SKM-1 treated with dmso at 0.1 percent for 144 hours (cell line): ENCODE data around the gene NAXD.
"Not testable (repeated sequence)": the region's sequence is repeated elsewhere in the genome, so short reads cannot be mapped to it uniquely, and the experiment has no call there.

ENCODE experiments used
- DNase-seq: peaks from one replicate; lab custom pipeline; 2025; ENCODE audit not compliant: unreplicated experiment; lab: John Stamatoyannopoulos, UW

Gene NAXD

DNA sequence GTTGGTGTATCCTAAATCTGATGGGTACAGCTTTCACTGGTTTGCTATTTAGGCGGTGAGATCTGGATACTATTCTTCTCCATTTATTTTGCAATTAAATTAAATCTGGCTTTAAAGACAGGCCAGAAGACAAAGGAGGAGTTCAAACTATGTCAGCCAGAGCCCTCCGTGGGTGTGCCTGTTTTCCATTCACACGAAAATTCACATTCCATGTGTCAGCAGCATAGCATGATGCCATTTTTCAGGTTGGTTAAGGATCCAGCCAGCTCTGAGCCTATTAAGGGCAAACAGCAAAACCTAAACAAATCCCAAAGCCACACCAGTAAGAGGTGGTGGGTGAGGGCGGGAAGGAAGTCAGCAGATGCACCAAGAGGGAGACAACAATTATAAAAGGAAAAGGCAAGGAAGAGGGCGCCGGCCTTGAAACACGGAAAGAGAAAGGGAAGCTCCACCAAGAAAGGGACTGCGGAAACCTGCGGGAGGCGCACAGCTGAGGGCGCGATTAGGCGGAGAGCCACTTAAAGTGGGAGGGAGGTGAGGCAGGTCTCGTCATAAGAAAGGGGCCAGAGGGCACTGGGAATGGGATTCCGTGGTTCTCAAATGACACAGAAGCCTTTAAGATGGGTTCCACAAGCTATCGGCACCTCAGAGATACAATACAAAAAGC is 47.6 kb downstream of the NAXD start:
- no peak for DNase-seq

DNA sequence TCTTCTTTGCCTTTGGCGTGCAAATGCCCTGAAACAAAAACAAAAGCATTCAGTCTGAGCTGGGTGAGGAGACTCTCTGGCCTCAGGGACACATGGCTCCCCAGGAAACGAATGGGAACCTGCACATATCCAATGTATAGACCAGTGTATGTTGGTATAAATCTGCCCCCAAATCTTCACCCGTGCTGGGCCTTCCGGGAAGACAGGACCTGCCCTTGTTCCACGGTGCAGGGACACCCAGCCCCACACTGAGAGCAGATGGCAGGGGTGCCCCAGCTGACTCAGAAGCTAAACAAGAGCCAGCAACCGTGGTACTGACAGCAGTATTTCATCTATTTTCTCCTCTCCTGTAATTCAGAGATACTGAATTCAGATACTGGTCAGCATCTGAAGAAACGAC is 48.1 kb downstream of the NAXD start:
- DNase-seq = no peak

DNA sequence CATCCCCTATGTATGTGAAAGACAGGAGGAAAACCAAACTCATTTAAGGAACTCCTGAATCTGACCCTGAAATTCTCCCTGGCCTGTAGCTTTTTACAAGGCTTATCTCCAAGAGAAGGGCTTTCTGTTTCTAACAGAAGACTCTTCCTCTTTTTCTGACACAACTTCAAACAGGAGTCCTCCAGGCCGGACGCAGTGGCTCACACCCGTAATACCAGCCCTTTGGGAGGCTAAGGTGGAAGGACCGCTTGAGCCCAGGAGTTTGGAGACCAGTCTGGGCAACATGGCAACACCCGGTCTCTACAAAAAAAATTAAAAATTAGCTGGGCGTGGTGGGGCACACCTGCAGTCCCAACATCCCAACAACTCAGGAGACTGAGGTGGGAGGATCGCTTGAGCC is 48.7 kb downstream of the NAXD start:
- DNase-seq = peak; percentile 31

DNA sequence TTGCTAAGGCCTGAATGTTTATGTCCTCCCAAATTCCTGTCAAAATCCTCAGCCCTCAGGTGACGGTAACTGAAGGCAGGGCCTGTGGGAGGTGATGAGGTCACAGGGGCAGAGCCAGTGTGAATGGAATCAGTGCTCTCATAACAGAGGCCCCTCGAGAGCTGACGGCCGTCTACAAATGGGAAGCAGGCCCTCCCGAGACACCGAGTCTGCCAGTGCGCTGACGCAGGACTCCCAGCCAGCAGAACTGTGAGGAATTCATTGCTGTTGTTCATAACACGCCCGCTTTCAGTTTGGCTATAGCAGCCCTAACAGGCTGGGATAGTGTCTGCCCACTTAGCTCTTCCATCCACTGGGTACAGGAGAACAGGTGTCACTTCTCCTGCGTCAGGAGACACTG is 49.3 kb downstream of the NAXD start:
- no peak for DNase-seq

DNA sequence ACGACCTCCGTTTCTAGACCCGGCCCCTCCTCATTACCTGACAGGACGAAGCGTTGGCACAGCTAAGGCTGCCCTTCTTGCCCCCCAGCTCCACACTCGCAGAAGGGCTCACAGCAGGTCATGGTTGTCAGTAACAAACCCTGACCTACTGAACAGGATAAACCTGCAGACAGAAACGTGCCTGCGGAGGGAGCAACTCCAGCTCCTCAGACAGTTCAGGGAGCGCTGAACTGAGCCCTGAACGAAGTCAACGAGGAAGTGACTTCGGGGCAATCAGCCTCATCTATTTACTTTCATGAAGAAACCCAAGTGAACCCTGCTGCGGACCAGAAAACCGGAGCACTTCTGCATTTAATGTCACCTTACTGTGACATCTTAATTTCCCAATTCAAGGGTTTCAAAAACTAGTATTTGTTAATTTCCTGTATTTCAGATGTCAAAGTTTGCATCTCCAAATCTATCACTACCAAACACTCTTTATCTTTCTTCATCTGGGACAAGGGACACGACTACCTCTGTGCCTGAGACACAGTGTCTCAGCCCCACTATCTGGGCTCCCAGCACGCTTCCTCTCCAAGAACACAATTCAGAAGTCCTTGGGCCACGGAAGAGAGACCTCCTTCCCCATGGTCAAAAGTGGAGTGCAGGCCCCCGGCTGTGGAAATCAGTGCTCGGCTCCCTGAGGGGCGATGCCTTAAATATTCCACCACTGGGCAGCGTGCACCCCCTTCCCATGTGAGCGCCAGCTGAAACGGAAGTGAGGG is 50.3 kb downstream of the NAXD start:
- peak; percentile 88 for DNase-seq

GRCh38 chr13:110666255-110666533 is 50.8 kb downstream of the NAXD start:
- DNase-seq = no peak

- DNase-seq = no peak
Measured at GRCh38 chr13:110669036-110669435, 53.7 kb downstream of the NAXD start.

GRCh38 chr13:110669814-110670213 is 54.5 kb downstream of the NAXD start:
- not testable (repeated sequence) for DNase-seq

DNA sequence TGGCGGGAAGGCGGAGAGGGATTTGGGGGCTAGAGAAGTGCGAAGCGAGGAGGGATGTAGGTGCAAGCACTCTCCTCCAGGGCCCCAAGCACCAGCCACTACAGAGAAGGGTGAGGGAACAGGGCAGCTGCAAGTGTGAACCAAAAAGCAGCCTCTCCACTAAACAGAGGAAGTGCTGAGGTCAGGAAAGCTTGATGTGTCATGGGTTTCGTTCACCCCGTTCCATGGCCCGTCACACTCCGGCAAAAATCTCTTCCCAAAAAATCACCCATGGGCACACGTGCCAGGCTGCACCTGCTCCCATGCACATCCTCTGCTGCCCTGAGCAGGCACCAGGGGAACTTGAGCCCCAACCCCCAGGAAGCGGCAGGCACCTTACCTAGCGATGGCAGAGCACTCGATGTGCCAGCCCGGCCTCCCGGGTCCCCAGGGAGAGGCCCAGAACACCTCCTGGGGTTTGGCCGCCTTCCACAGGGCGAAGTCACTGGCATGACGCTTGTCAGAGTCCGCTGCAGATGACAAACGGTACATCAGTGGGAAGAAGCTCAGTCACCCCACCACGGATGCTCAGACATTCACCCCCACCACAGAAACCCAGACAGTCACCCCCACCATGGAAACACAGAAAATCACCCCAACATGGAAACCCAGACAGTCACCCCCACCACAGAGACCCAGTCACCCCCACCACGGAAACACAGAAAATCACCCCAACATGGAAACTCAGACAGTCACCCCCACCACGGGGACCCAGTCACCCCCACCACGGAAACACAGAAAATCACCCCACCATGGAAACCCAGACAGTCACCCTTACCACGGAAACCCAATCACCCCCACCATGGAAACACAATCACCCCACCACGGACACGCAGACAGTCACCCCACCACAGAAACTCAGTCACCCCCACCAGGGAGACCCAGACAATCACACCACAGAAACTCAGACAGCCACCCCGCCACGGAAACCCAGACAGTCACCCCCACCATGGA is 61.5 kb downstream of the NAXD start:
- no peak for DNase-seq

GRCh38 chr13:110677731-110678545 is 62.6 kb downstream of the NAXD start:
- no peak for DNase-seq

DNA sequence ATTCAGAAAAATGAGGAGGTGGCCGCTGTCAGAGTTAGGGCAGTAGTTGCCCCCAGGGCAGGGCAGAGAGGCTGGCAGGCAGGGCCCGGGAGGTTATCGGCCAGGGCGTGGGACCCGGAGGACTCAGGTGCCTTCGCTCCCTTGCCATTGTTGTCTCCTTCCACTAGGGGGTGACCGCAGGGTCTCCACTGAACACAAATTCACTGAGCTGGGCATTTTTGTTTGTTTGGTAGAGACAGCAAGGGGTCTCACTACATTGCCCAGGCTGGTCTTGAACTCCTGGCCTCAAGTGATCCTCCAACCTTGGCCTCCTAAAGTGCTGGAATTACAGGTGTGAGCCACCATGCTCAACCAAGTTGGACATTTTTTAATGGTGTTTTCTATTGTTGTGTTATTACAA is 65.5 kb downstream of the NAXD start:
- DNase-seq = no peak

DNA sequence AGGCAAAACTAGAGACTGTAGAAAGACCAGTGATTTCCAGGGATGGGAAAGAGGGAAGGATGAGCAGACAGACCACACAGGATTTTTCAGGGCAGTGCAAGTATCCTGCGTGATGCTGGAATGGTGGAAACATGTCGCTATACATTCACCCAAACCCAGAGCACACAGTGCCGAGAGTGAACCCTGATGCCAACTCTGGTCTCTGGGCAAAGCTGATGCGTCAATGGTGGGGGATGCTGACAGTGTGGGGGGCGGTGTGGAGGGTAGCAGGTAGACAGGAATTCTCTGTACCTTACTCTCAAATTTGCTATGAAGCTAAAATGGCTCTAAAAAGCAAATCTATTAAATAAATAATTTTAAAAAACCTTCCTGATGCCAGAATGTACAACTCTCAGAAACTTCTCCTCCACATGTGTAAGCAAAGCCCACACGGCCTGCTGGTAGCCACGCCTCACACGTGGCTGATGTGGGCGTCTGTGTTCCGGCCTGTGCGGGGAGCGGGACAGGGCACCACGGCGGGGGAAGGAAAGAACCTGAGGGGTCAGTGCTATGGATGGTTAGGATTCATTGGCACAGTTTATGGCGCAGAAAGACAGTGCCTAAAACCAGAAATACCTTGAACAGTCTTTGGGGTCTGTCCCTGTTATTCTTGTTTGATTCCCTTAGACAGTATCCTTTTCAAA is 66.7 kb downstream of the NAXD start:
- no peak for DNase-seq

GRCh38 chr13:110682746-110683145 is 67.4 kb downstream of the NAXD start:
- DNase-seq = no peak

- no peak for DNase-seq
Measured at GRCh38 chr13:110683203-110683883, 68.0 kb downstream of the NAXD start.

DNA sequence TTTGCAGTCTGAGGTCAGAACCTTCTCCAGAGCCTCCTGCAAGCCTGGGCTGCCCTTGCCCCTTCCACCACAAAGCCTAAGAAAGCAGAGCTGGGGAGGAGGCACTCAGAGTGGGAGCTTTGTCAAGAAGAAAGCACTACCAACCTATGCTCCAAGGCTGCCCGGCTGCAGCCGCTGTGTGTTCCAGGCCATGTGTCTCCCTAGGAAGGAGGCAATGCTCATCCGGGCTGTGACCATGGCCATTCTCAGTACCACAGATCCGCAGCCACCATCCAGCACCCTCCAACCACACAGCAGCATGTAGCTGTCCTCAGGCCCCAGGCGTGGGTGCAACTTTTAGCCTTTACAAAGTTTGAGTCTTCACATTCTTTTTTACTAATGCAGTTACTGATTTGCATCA is 68.6 kb downstream of the NAXD start:
- no peak for DNase-seq

- no peak for DNase-seq
Measured at GRCh38 chr13:110684388-110685056, 69.2 kb downstream of the NAXD start.

- DNase-seq = no peak
Measured at GRCh38 chr13:110685305-110686020, 70.1 kb downstream of the NAXD start.

DNA sequence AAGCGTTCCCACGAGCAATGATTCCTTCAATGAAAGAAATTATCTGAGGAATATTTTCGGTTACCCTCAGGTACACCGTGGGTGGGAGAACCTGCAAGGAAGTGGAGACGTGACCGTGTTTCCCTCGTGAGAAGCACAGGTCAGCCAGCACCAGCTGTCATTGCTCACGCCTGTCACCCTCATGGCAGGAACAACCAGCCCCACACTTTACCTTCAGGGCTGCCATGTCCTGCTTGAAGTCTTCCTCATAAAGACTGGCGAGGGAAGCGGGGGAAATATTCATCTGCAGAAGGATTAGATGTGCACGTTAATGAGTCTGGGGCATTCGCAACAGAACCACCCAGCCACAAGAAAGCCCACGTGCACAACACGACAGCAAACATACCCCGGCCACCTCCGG is 72.4 kb downstream of the NAXD start:
- no peak for DNase-seq

DNA sequence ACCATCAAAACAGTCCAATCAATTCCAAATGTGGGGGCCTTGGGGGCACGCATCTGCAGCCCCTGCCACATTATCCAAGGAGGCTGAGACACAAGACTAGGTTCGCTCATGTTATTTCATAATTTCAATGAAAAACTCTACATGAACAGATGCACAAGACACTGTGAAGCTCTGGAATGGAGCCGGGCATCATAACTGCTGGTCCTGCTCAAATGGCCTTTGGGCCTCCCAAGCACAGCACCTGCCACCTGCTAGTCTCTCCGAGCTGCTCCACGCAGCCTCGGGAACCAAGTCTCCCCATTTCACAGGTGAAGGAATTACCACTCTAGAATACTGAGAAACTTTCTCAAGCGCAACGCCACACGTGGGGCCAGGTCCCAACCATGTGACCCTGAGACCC is 73.7 kb downstream of the NAXD start:
- DNase-seq = no peak
